Adrenal gland (tissue), 5 donors: ENCODE measurements around the gene OLFM3.

Experiments used
- POLR2A ChIP-seq, 2 donors: fragments of 450-650 bp; IDR thresholded peaks; one replicate each; pipeline ENCODE4 v1.6.1; 2017; ENCODE audit warnings: antibody characterized with exemption in 2 of 2, mild to moderate bottlenecking in 2 of 2, moderate library complexity in 1 of 2
- TF ChIP-seq, protein P1 (sequence below), 6 experiments: fragments of 450-650 bp in 4 of 6; fragments of 200-600 bp in 2 of 6; sonication (generic) in 1 of 6; IDR thresholded peaks; 1 replicate in 5 of 6; 2 replicates in 1 of 6; pipeline versions ENCODE4 v1.5.1 to v1.8.0; 2016 to 2021; ENCODE audit warnings: antibody characterized with exemption in 6 of 6, mild to moderate bottlenecking in 2 of 6, moderate library complexity in 1 of 6
- donor health status: DM: no; HTN: no; CAD: no.

DNA sequence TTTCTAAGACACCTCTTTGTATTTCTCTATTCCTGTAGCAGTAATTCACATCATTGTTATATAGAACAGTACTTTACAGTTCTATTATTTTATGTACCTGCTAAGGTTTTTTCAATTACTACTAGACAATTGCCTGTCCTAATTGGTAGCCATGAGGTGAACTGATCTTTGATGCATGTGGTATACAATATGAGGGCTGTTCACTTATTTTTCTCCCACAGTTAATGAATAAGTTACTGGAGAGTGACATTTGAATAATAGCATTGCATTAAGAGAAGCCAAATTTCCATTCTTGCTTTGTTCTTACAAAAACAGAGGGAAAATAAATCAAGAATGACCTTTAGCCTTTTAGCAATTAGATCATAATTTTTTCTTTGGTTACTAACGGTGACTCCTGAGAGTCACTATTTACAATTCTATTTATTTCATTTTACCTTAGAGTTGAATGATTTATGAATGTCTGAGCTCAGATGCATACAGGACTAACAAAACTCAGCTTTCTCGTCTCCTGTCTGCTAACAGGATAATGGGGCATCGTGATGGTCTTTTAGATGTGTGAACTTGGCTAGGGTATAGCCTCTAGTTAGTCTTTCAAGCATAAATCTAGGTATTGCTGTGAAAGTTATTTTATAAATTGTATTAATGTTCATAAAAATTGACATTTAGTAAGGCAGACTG lies 54.1 kb downstream of the OLFM3 start:
- TF ChIP-seq, protein P1, sequence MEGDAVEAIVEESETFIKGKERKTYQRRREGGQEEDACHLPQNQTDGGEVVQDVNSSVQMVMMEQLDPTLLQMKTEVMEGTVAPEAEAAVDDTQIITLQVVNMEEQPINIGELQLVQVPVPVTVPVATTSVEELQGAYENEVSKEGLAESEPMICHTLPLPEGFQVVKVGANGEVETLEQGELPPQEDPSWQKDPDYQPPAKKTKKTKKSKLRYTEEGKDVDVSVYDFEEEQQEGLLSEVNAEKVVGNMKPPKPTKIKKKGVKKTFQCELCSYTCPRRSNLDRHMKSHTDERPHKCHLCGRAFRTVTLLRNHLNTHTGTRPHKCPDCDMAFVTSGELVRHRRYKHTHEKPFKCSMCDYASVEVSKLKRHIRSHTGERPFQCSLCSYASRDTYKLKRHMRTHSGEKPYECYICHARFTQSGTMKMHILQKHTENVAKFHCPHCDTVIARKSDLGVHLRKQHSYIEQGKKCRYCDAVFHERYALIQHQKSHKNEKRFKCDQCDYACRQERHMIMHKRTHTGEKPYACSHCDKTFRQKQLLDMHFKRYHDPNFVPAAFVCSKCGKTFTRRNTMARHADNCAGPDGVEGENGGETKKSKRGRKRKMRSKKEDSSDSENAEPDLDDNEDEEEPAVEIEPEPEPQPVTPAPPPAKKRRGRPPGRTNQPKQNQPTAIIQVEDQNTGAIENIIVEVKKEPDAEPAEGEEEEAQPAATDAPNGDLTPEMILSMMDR (IDR thresholded peaks at IDR 0.05): no peak
- TF ChIP-seq POLR2A (IDR thresholded peaks at IDR 0.05): no peak
